ENCODE data around the gene TMEM106C.

DNA sequence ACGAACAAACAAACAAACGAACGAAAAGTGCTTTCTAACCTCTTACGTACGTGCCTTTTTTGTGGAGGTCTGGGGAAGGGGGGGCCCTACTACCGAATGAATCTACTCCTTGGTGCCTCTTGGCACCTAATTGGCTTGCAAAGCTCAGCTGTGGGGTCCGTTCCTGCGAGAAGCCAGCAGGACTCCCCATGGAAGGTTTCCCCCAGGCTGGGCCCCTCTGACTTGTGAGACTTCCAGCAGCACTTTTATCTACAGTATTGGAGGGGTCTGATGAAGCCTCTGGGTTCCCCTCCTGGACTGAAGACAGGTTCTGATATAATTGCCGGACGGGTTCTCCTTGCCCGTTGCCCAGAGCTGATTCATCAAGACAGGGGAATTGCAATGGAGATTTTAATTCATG is 1.2 kb upstream of the TMEM106C start:
- TF ChIP-seq POLR2AphosphoS5 (IDR thresholded peaks at IDR 0.05) = no peak
- TF ChIP-seq, protein P1, sequence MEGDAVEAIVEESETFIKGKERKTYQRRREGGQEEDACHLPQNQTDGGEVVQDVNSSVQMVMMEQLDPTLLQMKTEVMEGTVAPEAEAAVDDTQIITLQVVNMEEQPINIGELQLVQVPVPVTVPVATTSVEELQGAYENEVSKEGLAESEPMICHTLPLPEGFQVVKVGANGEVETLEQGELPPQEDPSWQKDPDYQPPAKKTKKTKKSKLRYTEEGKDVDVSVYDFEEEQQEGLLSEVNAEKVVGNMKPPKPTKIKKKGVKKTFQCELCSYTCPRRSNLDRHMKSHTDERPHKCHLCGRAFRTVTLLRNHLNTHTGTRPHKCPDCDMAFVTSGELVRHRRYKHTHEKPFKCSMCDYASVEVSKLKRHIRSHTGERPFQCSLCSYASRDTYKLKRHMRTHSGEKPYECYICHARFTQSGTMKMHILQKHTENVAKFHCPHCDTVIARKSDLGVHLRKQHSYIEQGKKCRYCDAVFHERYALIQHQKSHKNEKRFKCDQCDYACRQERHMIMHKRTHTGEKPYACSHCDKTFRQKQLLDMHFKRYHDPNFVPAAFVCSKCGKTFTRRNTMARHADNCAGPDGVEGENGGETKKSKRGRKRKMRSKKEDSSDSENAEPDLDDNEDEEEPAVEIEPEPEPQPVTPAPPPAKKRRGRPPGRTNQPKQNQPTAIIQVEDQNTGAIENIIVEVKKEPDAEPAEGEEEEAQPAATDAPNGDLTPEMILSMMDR (IDR thresholded peaks at IDR 0.05) = no peak
